Stimulated activated CD4-positive, alpha-beta T cell treated with anti-CD3 and anti-CD28 coated beads, Interleukin-1b, Interleukin-23, amount 100 ng/mL, for 48 hours (primary cell): ENCODE results near the gene LRRC75A.
"Not testable (repeated sequence)": the region's sequence is repeated elsewhere in the genome, so short reads cannot be mapped to it uniquely, and the experiment has no call there.

Experiments used
- DNase-seq: peaks from one replicate; pipeline ENCODE4 v3.0.0-alpha.2; 2020

LRRC75A gene, protein sequence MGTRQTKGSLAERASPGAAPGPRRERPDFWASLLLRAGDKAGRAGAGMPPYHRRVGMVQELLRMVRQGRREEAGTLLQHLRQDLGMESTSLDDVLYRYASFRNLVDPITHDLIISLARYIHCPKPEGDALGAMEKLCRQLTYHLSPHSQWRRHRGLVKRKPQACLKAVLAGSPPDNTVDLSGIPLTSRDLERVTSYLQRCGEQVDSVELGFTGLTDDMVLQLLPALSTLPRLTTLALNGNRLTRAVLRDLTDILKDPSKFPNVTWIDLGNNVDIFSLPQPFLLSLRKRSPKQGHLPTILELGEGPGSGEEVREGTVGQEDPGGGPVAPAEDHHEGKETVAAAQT

DNA sequence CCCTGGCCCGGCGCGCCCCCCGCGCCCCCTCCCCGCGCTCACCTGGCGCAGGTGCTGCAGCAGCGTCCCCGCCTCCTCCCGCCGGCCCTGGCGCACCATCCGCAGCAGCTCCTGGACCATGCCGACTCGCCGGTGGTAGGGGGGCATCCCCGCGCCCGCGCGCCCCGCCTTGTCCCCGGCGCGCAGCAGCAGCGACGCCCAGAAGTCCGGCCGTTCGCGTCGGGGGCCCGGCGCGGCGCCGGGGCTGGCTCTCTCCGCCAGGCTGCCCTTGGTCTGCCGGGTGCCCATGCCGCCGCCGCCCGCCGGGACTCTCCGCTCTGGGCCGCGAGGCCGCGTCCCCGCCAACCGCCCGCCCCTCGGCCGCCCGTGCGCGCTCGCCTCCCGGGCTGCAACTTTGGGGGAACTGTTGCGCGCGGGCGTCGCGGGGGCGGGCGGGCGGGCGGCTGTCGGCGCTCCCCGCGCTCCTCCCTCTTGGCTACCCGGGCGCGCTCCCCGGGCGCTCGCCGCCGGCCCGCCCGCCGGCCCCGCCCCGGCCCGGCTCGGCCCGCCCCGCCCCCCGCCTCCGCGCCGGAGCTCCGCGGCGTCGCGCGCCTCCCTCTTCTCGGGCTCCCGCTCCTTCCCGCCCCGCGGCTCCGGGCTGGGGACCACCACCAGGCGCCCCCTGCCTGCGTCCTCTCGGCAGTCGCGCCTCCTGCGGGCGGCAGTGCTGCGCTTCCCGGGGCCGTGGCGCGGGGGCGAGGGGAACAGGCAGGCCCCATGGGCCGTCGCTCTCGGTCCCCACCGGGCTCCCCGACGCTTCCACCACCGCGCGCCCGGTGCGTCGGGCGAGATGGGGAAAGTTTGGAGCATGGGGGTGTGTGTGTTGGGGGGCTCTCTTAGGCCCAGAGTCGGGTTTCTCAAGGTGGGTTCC, at the start of gene LRRC75A:
Gene LRRC75A (minus strand): TSS at position 491 of the 910 bp plus-strand sequence. CDS start 203 bp downstream, at position 288.
- DNase-seq: peak; percentile 19

DNA sequence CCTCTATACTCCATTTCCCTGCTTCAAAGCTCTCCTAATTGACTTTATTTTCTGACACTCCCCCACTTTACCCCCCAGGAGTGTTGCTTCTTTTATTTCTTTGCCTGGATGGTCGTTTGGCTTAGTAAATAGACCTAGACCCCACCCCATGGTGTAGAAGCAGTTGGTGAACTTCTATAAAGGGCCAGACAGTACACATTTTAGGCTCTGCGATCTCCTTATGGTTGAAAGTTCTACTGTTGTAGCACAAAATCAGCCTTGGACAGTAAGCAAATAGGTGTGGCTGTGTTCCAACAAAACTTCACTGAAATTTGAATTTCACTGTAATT, 45.1 kb upstream of the LRRC75A start:
- DNase-seq: no peak

DNA sequence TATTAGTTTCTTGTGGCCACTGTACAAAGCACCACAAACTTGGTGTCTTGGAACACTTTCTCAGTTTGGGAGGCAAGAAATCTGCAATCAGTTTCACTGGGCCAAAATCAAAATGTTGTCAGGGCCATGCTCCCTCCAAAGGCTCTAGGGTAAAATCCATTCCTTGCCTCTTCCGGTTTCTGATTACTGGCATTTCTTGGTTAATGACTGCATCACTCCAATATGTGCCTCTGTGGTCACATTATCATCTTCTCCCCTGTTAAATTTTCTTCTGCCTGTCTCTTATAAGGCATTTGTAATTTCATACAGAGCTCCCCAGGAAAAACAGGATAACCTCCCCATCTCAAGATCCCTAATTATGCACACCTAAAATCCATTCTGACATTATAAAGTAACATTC, 42.2 kb upstream of the LRRC75A start:
- no peak for DNase-seq

DNA sequence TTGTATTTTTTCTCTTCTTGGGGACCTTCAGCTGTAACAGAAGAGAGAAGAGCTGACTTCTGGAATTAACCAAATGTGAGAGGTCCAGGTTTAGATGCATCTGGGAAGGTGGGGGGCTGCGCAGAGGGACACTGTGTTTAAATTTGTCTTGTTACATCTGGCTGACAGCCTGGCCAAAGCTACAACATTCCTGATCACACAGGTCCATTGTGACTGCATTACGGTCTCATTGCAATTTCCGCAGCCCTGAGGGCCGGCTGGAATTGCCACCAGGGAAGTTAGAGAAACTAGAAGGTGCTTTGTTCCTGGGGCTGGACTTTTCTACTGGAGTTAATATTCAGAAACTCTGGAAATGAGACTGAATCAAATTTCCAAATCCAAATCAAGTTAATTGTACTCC, 37.9 kb upstream of the LRRC75A start:
- DNase-seq: no peak

DNA sequence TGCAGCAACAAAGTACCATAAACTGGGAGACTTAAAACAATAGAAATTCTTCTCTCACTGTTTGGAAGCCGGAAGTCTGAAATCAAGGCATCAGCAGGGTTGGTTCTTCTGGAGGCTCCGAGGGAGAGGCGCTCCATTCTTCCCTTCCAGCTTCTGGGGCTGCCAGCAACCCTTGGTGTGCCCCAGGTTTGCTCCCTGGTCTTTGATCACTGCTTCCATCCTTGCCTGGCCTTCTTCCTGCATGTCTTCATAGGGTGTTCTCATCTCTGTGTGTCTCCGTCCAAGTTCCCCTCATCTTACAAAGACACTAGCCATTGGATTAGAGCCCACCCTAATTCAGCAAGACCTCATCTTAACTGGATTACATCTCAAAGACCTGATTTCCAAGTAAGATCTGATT, 35.3 kb upstream of the LRRC75A start:
- no peak for DNase-seq

DNA sequence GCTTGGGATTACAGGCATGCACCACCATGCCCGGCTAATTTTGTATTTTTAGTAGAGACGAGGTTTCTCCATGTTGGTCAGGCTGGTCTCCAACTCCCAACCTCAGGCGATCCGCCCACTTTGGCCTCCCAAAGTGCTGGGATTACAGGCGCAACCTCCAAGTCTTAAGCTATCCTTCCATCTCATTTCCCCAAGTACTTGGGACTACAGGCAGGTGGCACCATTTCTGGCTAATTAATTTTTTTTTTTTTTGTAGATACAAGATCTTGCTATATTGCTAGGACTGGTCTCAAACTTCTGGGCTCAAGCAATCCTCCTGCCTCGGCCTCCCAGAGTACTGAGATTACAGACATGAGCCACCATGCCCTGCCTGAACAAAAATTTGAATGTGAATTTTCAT, 33.6 kb upstream of the LRRC75A start:
- not testable (repeated sequence) for DNase-seq

DNA sequence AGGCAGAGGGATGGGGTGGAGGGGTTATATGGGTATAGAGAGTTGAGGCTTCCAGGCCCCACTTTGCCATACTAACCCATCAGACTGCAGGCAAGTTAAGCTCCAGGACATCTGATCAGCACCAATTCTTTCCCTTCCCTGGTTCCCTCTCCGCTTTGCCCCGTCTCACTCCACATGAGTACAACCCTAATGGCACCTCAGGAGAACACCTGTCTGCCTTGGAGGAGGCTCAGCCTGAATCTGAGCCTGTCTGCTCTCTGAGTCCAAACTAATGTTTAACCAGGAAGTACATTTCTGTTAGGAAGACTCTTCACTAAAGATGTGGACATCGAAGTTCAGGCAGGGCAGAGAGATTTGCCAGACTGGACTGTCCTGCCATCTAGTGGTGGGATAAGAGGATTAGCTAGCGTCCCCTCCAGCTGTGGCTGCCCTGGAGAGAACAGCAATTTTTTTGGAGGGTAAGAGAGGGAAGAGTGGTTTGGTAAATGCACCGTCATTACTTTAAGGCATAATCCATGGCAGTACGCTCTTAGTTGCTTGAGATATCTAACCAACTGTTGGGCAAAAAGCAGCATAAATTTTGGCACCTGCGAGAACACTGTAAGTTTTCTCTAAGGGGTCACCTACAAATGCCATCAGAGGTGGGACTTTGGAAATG, 29.2 kb upstream of the LRRC75A start:
- peak; percentile 66 for DNase-seq

DNA sequence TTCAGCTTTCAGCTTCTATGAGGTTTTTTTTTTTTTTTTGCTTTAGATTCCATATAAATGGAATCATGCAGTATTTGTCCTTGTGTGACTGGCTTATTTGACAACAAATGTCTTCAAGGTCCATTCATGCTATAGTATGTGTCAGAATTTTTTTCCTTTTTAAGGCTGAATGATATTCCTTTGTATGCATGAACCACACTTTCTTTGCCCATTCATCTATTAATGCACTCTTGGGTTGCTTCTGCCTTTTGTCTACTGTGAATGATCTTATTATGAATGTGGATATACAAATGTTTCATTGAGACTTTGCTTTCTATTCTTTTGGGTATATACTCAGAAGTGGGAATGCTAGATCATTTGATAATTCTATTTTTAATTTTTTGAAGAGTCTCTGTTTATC, 27.0 kb upstream of the LRRC75A start:
- no peak for DNase-seq

DNA sequence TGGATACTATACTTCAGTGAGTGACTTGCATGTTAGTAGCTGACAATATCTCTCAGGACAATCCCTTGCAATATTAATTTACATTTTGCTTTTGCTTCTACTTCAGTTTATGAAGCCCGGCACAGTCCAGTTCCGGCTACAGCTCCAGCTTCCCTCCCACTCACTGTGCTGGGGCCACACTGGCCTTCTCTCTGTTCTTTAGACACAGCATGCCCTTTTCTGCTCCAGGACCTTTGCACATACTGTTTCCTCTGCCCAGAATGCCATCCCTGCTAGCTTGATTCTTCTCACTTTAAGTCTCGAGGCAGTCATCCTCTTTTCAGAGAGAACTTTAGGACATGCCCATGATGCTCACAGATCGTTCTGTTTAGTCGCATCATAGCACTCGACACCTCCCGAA, 25.5 kb upstream of the LRRC75A start:
- no peak for DNase-seq

DNA sequence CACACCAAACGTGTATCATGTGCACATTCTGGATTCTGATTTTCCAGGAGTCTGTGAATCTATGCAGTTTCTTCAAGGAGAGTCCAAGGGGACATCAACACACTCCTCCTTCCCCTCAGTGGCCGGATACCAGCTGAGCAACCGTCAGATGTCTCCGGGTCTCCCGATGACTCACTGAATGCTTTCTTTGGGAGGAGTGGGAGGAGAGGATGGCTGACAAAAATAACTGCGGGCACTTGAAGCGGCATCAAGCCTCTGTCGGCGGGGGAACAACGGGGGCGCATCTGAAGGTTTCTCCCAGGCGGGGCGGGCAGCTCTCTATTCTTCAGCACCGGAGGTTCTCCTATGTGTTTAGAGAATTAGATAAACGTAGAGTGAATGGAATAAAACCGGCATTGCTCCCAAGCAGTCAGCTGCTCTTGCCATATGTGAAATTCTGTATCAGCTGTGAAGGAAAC, 24.6 kb upstream of the LRRC75A start:
- no peak for DNase-seq

DNA sequence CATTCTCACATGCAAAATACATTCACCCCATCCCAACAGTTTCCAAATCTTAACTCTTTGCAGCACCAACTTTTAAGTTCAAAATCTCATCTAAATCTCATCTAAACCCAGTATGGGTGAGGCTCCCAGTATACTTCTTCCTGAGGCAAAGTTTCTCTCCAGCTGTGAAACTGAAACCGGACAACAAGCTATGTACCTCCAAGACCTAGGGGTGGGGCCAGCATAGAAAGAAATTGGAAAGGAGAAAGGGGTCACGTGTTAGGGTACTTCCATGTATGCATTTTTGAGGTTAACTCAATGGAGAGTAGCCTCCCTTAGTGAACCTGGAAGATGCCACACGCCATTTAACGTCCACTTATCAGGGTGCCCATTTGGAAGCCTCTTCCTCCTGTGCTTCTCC, 23.9 kb upstream of the LRRC75A start:
- DNase-seq: no peak

DNA sequence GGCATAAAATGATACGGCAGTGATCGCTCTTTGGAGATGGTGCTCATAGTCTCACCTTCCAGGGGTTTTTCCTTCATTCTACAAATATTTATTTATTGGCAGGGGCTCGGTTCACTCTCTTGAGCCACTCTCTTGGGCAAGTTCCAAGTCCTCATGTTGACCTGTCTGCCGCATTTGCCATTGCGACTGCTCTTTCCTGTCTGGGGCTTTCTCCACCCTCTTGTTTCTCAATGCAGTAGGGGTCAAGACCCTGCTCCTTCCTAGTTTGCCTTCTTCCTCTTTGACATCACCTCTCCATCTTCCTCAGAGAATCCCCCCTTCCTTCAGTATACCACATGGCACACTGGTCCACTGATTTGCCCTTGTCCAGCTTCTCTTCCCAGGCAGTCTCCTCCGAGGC, 21.9 kb upstream of the LRRC75A start:
- no peak for DNase-seq

DNA sequence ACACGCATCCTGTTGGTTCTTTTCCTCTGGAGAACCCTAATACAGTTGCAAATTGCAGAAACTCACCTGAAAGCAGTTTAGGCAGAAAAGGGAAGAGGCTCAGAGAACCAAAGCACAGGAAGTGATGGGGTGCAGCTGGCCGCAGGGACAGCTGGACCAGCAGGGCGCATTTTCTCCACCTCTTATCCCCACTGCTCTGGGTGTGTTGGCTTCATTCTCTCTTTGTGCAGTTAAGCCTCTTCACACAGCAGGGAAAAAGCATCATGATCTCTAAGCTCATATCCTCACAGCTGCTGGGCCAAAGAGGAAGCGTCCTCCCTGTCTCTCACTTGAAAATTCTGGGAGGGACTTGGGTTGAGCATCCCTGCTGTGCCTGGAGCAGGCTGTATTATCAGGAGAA, 20.0 kb upstream of the LRRC75A start:
- no peak for DNase-seq

DNA sequence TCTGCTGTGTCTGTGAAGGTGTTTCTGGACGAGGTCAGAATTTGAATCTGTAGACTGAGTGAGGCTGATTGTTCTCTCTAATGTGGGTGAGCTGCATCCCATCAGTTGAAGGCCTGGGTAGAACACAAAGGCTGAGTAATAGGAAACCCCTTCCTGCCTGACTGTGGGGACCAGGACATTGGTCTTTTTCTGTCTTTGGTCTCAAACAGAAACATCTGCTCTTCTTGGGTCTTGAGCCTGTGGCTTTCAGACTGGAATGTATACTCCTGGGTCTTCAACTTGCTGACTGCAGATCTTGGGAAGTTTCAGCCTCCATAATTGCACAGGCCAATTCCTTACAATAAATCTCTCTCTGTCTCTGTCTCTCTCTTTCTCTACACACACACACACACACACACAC, 19.6 kb upstream of the LRRC75A start:
- no peak for DNase-seq

DNA sequence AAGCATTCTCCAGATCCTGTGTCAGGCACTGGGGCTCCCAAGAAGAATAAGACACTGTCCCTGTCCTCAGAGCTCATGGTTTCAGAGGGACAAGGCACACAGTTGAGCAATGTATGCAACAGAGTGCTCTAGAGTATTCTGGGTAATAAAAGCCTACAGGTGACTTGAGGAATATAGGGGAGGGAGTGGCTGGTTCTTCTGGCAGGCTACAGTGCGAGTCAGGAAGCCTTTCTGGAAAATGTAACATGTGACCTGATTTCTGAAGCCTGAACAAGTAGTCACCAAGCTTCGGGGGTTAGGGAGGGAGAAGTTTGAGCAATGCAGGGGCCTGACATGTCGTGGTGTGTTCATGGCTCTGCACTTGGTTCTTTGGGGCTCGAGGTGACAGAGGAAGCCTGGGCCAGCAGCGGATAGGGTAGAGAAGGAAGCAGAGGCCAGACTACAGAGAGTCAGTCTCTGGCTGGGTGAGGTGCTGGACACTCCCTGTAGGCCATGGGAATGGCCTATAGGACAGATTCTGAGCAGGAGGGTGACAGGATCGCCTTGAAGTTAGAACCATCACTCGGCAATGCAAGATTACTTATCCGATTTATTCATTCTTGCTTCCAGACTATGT, 16.0 kb upstream of the LRRC75A start:
- DNase-seq: no peak

DNA sequence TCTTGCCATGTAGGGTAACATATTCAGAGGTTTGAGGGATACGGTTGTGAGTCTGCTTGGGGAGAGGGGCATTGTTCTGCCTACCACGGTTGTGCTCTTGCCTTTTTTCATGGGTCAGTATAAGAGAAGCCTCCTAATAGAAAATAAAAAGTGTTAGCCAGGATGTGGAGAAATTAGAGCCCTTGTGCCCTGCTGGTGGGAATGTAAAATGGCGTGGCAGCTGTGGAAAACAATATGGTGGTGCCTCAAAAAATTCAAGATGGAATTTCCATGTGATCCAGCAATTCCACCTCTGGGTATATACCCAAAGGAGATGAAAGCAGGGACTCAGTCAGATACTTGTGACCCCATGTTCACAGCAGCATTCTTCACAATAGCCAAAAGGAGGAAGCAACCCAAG, 14.2 kb upstream of the LRRC75A start:
- no peak for DNase-seq

DNA sequence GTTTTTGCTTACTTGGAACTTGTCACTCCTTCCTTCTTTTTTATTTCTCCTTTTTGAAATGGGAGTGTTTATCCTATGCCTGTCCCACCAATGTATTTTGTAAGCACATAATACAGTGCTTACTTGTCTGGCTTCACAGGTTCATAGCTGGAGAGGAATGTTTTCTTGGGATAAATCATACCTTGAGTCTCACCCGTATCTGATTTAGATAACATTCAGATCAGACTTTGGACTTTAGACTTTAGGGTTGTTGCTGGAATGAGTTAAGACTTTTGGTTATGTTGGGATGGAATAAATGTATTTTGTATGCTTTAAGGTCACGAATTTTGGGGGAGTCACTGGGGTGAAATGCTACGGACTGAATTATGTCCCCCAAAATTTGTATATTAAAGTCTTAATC, 13.0 kb upstream of the LRRC75A start:
- no peak for DNase-seq

DNA sequence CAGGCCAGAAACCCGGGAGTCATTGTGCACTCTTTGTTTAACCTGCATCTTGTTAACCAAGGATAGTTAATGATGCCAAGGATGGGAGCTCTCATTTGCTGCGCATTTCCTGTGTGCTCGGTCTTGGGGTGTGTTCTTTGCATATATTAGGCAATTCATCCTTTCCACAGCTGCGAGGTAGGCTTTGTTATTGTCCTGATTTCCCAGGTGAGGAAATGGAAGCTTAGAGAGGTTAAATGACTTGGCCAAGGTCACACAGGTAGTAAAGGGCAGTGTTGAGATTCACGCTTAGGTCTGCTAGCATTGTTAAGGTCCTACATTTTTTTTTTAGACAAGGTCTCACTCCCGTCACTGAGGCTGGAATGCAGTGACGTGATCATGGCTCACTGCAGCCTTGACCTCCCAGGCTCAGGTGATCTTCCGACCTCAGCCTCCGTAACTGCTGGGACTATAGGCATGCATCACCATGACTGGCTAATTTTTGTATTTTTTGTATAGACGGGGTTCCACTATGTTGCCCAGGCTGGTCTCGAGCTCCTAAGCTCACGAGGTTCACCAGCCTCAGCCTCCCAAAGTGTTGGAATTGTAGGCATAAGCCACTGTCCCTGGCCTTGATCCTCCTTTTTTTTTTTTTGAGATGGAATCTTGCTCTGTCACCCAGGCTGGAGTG, 5.0 kb upstream of the LRRC75A start:
- DNase-seq: no peak

DNA sequence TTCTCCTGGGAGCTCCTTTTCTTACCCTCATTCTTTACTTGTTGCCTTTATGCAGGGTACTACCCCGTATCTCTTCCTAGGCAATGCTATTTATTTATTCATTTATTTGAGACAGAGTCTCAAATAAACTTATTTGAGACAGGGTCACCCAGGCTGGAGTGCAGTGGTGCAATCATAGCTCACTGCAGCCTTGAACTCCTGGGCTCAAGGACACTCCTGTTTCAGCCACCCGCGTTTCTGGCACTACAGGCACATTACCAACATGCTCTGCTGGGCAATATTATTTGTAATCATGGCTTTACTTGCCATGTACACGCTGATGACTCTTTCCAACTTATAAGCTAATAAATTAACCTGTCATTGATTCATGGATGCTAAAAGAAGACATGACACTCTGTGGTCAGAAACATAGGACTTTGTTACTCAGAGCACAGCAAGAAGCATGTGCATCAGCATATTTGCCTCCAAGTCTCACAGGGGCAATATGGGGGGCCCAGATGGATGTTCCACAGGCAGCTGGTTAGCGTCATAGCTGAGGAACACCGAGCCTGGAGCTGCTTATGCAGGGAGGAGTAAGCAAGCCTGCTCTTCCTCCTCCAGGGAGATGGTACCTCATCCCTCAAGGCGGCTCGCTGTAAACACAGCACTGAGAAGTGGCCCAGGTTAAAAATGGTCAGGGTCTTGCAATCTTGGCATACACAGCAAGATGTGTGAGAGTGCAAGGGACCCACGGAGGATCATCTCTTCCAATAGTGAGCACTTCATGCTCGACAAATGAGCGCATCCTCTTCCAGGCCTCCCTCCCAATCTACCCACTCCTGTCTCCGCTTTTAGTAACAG, 4.2 kb upstream of the LRRC75A start:
- DNase-seq: no peak

DNA sequence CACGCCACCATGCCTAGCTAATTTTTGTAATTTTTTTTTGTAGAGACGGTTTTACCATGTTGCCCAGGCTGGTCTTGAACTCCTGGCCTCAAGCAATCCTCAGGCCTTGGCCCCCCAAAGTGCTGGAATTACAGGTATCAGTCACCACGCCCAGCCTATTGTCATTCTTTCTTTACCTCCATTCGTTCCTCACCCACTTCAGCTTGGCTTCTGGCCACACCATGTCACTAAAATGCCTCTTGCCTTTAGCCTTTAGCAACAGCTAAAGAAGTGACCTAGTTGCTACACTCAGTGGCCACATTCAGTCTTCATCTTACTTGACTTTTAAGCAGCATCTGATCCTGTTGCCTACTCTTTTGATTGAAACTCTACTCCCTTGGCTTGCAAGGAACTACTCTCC, 3.6 kb upstream of the LRRC75A start:
- DNase-seq: no peak

DNA sequence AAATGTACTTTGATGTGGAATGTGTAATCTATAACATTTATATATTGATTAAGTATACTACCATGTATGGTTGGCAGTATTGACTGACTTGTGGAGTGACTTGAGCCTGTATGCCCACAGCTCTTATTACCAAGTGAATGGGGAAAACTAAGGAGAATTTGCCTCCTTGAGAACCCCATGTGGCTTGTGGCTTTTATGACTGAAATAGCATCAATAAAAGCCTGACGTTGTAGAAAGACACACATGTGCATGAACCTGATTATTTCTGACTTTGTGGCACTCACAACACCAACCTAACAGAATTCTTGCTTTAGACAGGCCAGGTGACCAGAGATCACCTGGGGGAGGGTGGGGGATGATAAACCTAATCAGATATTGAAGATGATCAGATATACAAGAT, 2.1 kb upstream of the LRRC75A start:
- no peak for DNase-seq

DNA sequence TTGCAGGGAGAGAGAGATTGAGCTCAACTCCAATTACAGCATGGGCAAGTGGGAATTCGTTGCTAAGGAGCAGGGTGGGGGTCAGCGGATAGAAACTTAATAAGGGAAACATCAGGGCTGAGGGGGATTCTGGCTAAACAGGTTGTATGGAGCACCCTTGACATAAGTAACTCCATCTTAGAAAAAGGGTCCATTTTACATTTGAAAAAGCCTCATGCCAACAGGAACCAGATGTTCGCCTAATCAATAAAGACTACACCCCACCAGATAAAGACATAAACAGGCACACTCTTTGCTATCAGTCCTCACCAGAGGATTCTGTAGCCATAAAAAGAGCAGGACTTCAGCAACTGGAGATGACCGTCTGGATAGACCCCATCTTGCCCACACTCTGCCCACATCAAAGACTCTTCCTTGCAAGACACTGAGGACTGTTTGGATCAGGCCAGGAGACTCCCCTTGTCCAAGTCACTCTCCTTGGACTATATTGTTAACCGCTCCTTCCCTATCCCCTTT, 1.6 kb upstream of the LRRC75A start:
- DNase-seq: no peak
